ENCODE results near the gene RREB1.

DNA sequence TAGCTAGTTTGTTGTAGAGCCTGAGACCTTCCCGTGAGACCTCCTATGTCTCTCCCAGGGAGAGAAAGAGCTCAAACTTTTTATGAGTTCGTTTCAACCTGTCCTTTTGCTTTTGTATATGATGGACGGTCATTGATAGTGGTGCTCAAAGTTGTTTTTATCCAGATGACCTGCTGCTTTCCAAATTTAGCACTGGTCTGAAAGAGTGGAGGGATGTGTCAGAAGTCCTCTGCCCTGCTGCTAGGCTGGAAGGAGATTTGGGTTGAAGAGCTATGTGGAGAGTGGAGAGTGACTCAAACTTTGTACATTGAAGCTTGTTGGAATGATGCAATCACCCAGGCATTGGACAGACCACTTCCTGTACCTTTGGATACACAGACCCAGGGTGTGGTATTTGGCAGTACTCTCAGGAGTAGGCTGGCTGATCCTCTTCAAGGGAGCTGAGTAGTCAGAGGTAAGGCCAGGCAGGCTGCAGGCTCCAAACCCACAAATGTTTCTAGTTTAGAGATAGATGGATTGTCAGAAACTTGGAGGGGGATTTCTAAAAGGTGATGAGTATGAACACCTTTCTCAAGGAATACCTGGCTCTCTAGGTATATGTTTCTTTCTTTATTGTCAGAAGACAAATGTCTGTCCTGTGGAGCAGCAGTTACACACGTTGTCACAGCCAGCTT, 49.4 kb upstream of the RREB1 start:
- TF ChIP-seq, protein P1, sequence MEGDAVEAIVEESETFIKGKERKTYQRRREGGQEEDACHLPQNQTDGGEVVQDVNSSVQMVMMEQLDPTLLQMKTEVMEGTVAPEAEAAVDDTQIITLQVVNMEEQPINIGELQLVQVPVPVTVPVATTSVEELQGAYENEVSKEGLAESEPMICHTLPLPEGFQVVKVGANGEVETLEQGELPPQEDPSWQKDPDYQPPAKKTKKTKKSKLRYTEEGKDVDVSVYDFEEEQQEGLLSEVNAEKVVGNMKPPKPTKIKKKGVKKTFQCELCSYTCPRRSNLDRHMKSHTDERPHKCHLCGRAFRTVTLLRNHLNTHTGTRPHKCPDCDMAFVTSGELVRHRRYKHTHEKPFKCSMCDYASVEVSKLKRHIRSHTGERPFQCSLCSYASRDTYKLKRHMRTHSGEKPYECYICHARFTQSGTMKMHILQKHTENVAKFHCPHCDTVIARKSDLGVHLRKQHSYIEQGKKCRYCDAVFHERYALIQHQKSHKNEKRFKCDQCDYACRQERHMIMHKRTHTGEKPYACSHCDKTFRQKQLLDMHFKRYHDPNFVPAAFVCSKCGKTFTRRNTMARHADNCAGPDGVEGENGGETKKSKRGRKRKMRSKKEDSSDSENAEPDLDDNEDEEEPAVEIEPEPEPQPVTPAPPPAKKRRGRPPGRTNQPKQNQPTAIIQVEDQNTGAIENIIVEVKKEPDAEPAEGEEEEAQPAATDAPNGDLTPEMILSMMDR (IDR thresholded peaks at IDR 0.05): no peak
- no peak for TF ChIP-seq EHMT2 (IDR thresholded peaks at IDR 0.05; ENCODE audit: low read depth)
- TF ChIP-seq ZFP36 (IDR thresholded peaks at IDR 0.05; ENCODE audit: borderline replicate concordance, partially characterized antibody): no peak
- TF ChIP-seq, protein P2, sequence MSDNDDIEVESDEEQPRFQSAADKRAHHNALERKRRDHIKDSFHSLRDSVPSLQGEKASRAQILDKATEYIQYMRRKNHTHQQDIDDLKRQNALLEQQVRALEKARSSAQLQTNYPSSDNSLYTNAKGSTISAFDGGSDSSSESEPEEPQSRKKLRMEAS (IDR thresholded peaks at IDR 0.05): no peak
- no peak for TF ChIP-seq FOXS1 (CRISPR knock-in tag; IDR thresholded peaks at IDR 0.05)
- TF ChIP-seq PHF8 (IDR thresholded peaks at IDR 0.05; ENCODE audit: borderline replicate concordance, low read depth): no peak
- TF ChIP-seq POLR2A (IDR thresholded peaks at IDR 0.05; ENCODE audit: low read length): no peak
- TF ChIP-seq TFCP2L1 (CRISPR knock-in tag; IDR thresholded peaks at IDR 0.05): no peak
- TF ChIP-seq ESRRA (IDR thresholded peaks at IDR 0.05; ENCODE audit: borderline replicate concordance, low read length): no peak
- TF ChIP-seq EP300 (IDR thresholded peaks at IDR 0.05): no peak
